Lung (tissue), 12 donors: Measurements from ENCODE around the gene DISC1. TPM values are rescaled to one million over a fixed set of nuclear protein-coding genes. Genes with fewer than 3 reads are reported as not detected.

Experiments used
- ATAC-seq: fragments of 200-7000 bp; cut with Tn5 transposase; one replicate; pipeline ENCODE4 v1.9.1; 2020; ENCODE audit warnings: moderate number of reproducible peaks; ENCODE audit not compliant: insufficient read depth, low FRiP score
- DNase-seq, 3 donors: peaks; one replicate each; pipeline ENCODE4 v3.0.0-alpha.2; 2013 to 2017
- H3K27ac ChIP-seq, 2 donors: one replicate each; pipeline ENCODE4 v1.5.1; 2013; ENCODE audit warnings: mild to moderate bottlenecking in 2 of 2, moderate library complexity in 2 of 2, control low read depth in 1 of 2, inconsistent platforms in 1 of 2, low read depth in 1 of 2, low read length in 1 of 2
- H3K27me3 ChIP-seq, 3 donors: one replicate each; pipeline ENCODE4 v1.5.1; 2013; ENCODE audit warnings: low read length in 2 of 3; ENCODE audit not compliant: control insufficient read depth in 3 of 3, insufficient read depth in 3 of 3
- H3K36me3 ChIP-seq, 4 donors: one replicate each; pipeline ENCODE4 v1.5.1; 2013; ENCODE audit warnings: low read length in 4 of 4, mild to moderate bottlenecking in 1 of 4, moderate library complexity in 1 of 4; ENCODE audit not compliant: control insufficient read depth in 4 of 4, insufficient read depth in 4 of 4
- H3K4me1 ChIP-seq, 5 donors: one replicate each; pipeline ENCODE4 v1.5.1; 2013; ENCODE audit warnings: low read length in 5 of 5, mild to moderate bottlenecking in 2 of 5, moderate library complexity in 1 of 5; ENCODE audit not compliant: control insufficient read depth in 5 of 5, insufficient read depth in 5 of 5
- H3K4me3 ChIP-seq: one replicate; pipeline ENCODE4 v1.5.1; 2013; ENCODE audit warnings: mild to moderate bottlenecking, control low read depth, moderate library complexity
- H3K9ac ChIP-seq, 2 donors: one replicate each; pipeline ENCODE4 v1.5.1; 2013; ENCODE audit warnings: low read length in 2 of 2, control low read depth in 1 of 2; ENCODE audit not compliant: insufficient read depth in 1 of 2
- H3K9me3 ChIP-seq, 4 donors: one replicate each; pipeline ENCODE4 v1.5.1; 2013; ENCODE audit warnings: low read length in 3 of 4, mild to moderate bottlenecking in 1 of 4, moderate library complexity in 1 of 4; ENCODE audit not compliant: control insufficient read depth in 4 of 4, insufficient read depth in 3 of 4
- CTCF ChIP-seq: IDR thresholded peaks from 2 replicates; pipeline ENCODE4 v1.5.1; 2012; ENCODE audit warnings: mild to moderate bottlenecking; ENCODE audit errors: control extremely low read depth, extremely low read depth
- WGBS, 2 donors: extraction: QIAGEN DNeasy Blood & Tissue Kit; methylation state at CpG; one replicate each; pipeline ENCODE4 v1.1.7; 2013; 5-methylcytosine and 5-hydroxymethylcytosine counted together
- polyA plus RNA-seq, 2 donors: library from polyadenylated mRNA; stranded (reverse); fragments of 200-250 nt; gene quantifications; one replicate each; pipeline ENCODE4 v1.2.1, GENCODE V29; 2013
- total RNA-seq, 2 donors: library from RNA; depleted of rRNA in 1 of 2; stranded (reverse); fragments of >200 nt in 1 of 2; gene quantifications; one replicate each; pipeline ENCODE4 v1.2.1, GENCODE V29; 2014 to 2021
- donor health status: control.
- donor health status: control.
- donor health status: Bipolar disorder and iron deficiency.
- donor health status: healthy.
- donor health status: DM: yes; HTN: yes; CAD: no.

The DISC1 gene
- total and polyA plus RNA-seq, 4 donors, result 0.98 to 32.9 (median 6.1) TPM

GRCh38 chr1:231716879-231717278 lies 90.3 kb downstream of the DISC1 start:
- no peak for TF ChIP-seq CTCF
- 85 to 90% methylated on average over 3 of the region's 3 CpGs for WGBS, 2 donors
- Histone ChIP-seq H3K4me3 (no peak overlapping the region), H3K4me1 (peaks cover 0 to 5% (median 1%) of the 10 kb centered on the region in 5 donors), H3K9me3 (no peaks in the 10 kb centered on the region), H3K27ac (no peak overlapping the region), H3K9ac (no peak overlapping the region), H3K27me3 (no peaks in the 10 kb centered on the region), H3K36me3 (no peaks in the 10 kb centered on the region)
- ATAC-seq, result no peak
- DNase-seq, result peak in 1 of 3 donors; percentile 60

- Histone ChIP-seq H3K36me3 (no peaks in the 10 kb centered on the region), H3K4me1 (peaks cover 0 to 5% (median 1%) of the 10 kb centered on the region in 5 donors), H3K9ac (no peak overlapping the region), H3K27me3 (no peaks in the 10 kb centered on the region), H3K27ac (no peak overlapping the region), H3K4me3 (no peak overlapping the region), H3K9me3 (no peaks in the 10 kb centered on the region)
- WGBS, 2 donors, result 88 to 95% methylated on average over 7 of the region's 7 CpGs
- TF ChIP-seq CTCF, result no peak
- DNase-seq (no peak), ATAC-seq (no peak)
These were observed 93.0 kb downstream of the DISC1 start for GRCh38 chr1:231719485-231720183.

- DNase-seq, result no peak
- Histone ChIP-seq H3K4me1 (peaks cover 0 to 5% (median 1%) of the 10 kb centered on the region in 5 donors), H3K9me3 (no peaks in the 10 kb centered on the region), H3K36me3 (no peaks in the 10 kb centered on the region), H3K27me3 (no peaks in the 10 kb centered on the region), H3K27ac (no peak overlapping the region), H3K4me3 (no peak overlapping the region), H3K9ac (no peak overlapping the region)
- TF ChIP-seq CTCF, result no peak
- no peak for ATAC-seq
- 89 to 93% methylated on average over 5 of the region's 5 CpGs for whole genome bisulfite sequencing, 2 donors
These were observed 94.2 kb downstream of the DISC1 start for GRCh38 chr1:231720652-231721325.
